GM08714 (cell line): ENCODE results near the gene KRT6B.

Experiments used
- H3K4me3 ChIP-seq: fragments of 200-500 bp; sonication (Bioruptor generic); 2 replicates; pipeline ENCODE4 v1.5.1; 2014; ENCODE audit warnings: mild to moderate bottlenecking, low read length, inconsistent platforms
- ZNF274 ChIP-seq: IDR thresholded peaks from 2 replicates; pipeline ENCODE4 v1.6.1; 2012; ENCODE audit warnings: mild to moderate bottlenecking, low read depth, low read length

KRT6B gene

GRCh38 chr12:52446367-52447045 is 5.4 kb downstream of the KRT6B start:
- no peak overlapping the region for H3K4me3 ChIP-seq
- TF ChIP-seq ZNF274, result no peak

DNA sequence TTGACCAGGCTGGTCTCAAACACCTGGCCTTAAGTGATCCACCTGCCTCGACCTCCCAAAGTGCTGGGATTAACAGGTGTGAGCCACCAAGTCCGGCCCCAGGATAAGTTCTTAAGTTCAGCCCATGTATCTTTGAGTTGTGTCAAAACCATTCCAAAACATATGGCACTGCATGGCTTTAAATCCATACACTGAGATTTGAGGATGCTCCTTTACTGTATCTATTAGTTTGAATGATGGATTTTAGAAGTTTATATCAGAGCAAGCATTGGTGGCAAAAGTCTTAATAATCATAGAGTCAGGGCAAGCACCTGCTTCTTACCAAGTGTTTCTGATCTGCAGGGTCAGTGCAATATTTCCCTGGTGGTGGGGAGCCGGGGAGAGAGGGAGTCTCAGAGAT is 6.1 kb downstream of the KRT6B start:
- TF ChIP-seq ZNF274, result no peak

DNA sequence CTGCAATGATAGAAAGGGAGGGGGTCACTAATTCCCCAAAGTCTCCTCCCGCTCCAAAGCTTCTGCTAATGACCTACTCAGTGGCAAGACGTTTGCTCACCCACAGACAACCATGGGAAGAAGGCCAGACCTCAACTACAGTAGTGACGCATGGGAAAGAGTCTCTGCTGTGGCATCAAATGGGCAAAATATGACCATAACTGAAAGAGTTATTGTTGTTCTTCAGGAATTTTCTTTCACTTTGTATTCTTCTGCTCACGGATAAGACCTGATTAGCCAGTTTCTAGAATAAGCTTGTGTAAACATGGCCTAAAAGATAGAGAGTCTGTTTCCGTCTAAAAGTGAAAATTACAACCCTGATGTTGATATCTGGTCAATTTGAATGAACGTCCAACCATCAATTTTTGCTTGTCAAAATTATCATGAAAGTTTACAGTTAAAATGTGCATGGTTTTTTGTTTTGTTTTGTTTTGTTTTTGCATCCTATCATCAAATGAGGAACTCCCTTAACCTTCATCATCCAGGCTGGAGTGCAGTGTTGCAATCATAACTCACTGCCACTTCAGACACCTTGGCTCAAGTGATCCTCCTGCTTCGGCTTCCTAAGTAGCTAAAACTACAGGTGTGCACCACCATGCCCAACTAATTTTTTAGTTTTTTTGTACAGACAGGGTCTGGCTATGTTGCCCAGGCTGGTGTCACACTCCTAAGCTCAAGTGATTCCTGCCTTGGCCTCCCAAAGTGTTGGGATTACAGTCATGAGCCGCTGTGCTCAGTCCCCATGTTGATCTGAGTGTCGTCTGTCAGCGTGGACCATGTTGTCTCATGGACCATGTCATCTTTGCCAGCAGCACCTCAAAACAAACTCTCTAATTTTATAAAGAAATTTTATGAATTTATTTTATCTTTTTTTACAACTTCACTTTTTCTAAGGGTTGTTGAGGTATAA is 7.0 kb downstream of the KRT6B start:
- no peak for TF ChIP-seq ZNF274
- H3K4me3 ChIP-seq, result no peak overlapping the region

More for the DNA sequence above, 6.1 kb downstream of the KRT6B start:
- no peak overlapping the region for H3K4me3 ChIP-seq

- no peak overlapping the region for H3K4me3 ChIP-seq
- TF ChIP-seq ZNF274, result no peak
Measured at GRCh38 chr12:52443966-52444365, 8.0 kb downstream of the KRT6B start.

GRCh38 chr12:52442600-52443061 is 9.3 kb downstream of the KRT6B start:
- no peak for TF ChIP-seq ZNF274
- no peak overlapping the region for H3K4me3 ChIP-seq

- no peak overlapping the region for H3K4me3 ChIP-seq
- TF ChIP-seq ZNF274, result no peak
Measured at GRCh38 chr12:52441320-52441911, 10.5 kb downstream of the KRT6B start.

- no peak for TF ChIP-seq ZNF274
- H3K4me3 ChIP-seq, result no peak overlapping the region
Measured at GRCh38 chr12:52440821-52441319, 11.1 kb downstream of the KRT6B start.

- no peak for TF ChIP-seq ZNF274
- H3K4me3 ChIP-seq, result no peak overlapping the region
Measured at GRCh38 chr12:52439845-52440244, 12.1 kb downstream of the KRT6B start.

DNA sequence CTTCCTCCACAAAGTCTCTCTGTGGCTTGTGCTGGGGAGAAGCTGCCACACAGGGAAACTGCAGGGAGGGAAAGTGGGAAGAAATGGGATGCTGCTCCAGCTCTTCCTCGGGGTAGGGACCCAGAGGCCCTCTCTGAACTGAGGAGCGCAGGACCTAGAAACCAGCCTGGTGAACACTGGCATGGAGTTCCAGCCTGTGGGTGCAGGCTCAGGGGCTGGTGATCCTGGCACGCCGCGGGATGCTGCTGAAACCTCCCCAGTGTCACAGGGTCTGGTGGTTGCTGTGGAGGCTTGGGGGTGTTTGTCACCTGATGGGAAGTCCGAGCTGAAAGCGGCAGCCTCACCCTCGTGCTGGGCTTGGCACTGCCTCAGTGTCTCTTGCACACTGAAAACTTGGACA is 12.5 kb downstream of the KRT6B start:
- no peak overlapping the region for H3K4me3 ChIP-seq
- TF ChIP-seq ZNF274, result no peak

DNA sequence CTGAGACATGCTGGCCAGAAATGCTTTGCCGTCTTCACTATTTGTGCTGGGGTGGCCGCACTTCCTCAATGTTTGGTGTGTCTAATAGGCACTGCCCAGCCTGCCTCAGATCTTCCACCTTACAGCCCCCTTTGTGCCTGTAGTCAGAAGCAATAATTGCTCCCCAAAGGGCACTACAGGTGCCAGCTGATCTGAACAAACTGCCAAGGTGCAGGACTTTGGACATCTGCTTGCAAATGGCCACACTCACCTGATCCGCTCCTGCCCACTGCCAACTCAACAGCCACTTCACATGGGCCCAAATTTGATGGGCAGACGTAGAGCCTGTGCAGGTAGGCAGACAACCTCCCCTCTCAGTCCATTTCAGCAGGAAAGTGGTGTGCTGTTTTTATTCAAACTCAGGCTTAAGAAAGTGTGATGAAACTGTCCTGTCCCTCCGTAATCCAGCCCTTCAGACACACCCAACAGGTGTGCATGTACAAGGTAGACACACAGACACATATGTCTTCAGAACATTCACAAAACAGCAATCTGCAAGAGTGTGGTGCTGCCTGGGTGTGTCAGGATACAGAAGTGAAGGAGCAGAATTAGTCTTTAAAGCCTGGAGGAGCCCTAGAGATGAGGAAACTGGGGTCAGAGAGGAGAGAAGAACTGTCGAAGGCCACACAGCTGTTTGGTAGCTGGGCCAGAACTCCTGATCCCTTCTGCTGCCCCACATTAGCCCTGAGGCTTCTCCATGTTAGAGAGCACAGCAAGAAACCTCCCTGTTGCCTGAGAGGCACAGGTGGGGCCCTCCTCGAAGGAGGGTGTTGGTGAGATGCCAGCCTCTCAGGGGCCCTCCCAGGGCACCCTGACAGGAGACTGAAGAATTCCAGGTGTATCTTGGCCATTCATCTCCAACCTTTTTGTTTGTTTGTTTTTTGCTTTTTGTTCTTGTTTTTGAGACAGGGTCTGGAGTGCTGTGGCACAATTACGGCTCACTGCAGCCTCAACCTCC is 13.3 kb downstream of the KRT6B start:
- no peak overlapping the region for H3K4me3 ChIP-seq
- no peak for TF ChIP-seq ZNF274

DNA sequence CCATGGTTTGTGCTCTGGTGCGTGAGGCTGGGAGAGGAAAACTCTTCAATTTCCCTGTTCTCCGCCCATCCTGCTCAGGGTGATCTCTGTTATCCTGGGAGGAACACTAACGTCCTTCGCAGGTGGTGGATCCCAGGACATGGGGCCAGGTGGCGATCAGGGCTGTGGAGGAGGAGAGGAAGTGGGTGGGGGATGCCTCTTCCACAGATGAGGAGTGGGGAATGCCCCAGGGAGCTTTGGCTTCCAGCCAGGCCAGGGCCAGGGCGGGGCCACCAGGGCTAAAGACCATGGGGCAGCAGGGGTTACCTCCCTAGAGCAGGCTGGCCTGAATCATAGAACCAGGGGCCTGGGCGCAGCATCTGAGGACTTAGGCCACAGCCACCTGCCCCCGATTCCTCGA is 14.4 kb downstream of the KRT6B start:
- TF ChIP-seq ZNF274, result no peak
- H3K4me3 ChIP-seq, result no peak overlapping the region

DNA sequence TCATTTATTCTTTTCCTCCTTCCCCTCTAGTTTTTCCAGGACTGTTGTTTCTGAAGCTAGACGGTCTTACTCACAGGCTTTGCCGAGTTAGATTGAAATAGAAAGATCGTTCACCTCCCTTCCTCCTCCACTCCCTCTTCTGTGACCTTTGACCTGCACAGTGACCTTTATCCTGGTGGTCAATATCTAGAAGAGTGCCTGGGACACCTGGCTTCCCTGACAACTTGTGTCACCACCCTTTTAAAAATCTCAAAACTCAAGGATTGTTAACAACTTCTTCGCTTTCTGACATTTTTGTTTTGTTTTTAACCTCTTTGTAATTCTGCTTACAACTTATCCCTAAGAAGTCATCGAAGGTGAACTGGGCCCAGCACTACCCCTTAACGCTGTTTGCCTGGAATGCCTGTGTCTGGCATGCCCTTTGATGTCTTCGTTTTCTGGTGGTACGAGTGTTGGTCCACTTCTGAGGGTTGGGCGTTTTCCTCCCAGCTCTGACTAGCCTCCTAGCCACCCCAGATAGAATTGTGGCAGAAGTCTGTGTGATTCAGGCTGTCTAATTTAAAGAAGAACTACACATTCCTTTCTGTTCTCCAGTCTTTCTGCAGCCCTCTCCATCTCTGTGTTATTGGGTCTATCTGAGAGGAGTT is 15.0 kb downstream of the KRT6B start:
- TF ChIP-seq ZNF274, result no peak

More for the DNA sequence above, 15.0 kb downstream of the KRT6B start:
- H3K4me3 ChIP-seq, result no peak overlapping the region
